K562 (cell line): ENCODE results near the gene ZNHIT6.

ENCODE experiments used
- CTCF ChIP-seq, 3 experiments: IDR thresholded peaks in 2 of 3; conservative IDR thresholded peaks in 1 of 3; 2 replicates each; pipeline ENCODE4 v1.5.1; 2011 to 2012; ENCODE audit warnings: low read length in 3 of 3, mild to moderate bottlenecking in 3 of 3, control low read depth in 2 of 3, improper control_type of control experiment in 1 of 3, inconsistent platforms in 1 of 3, low read depth in 1 of 3, mixed read lengths in 1 of 3, moderate library complexity in 1 of 3; ENCODE audit not compliant: insufficient read depth in 2 of 3
- E2F1 ChIP-seq: sonication (generic); formaldehyde crosslinking; IDR thresholded peaks from 2 replicates; pipeline ENCODE4 v1.8.1; 2023; ENCODE audit warnings: mild to moderate bottlenecking, missing genetic modification reagents, moderate library complexity
- FOXP4 ChIP-seq: sonication (generic); formaldehyde crosslinking; IDR thresholded peaks from 2 replicates; pipeline ENCODE4 v1.8.0; 2022; ENCODE audit warnings: mild to moderate bottlenecking, missing genetic modification reagents, borderline replicate concordance
- TARDBP ChIP-seq: fragments of 450-650 bp; IDR thresholded peaks from 2 replicates; pipeline ENCODE4 v1.6.1; 2016
- ZNF134 ChIP-seq: fragments of 250-450 bp; sonication (Bioruptor Pico); conservative IDR thresholded peaks from 2 replicates; pipeline ENCODE4 v1.4.0; 2020

GRCh38 chr1:85606414-85606800 lies 101.8 kb downstream of the ZNHIT6 start:
- TF ChIP-seq ZNF134 = no peak
- no peak for TF ChIP-seq E2F1 (CRISPR knock-in tag)
- no peak for TF ChIP-seq TARDBP
- no peak for TF ChIP-seq CTCF (IDR thresholded peaks at IDR 0.05 in 2 of 3, conservative IDR thresholded peaks at IDR 0.05 in 1 of 3; ENCODE audit: insufficient read depth in 2 of 3, low read depth in 1 of 3, low read length in 3 of 3)
- no peak for TF ChIP-seq FOXP4 (CRISPR knock-in tag)
